ENCODE measurements around the gene RAB17. TPM values are rescaled to one million over a fixed set of nuclear protein-coding genes. Genes with fewer than 3 reads are reported as not detected.

The RAB17 gene
- total RNA-seq, 2 donors from 2014 or later, result 32.5 to 34.7 TPM

DNA sequence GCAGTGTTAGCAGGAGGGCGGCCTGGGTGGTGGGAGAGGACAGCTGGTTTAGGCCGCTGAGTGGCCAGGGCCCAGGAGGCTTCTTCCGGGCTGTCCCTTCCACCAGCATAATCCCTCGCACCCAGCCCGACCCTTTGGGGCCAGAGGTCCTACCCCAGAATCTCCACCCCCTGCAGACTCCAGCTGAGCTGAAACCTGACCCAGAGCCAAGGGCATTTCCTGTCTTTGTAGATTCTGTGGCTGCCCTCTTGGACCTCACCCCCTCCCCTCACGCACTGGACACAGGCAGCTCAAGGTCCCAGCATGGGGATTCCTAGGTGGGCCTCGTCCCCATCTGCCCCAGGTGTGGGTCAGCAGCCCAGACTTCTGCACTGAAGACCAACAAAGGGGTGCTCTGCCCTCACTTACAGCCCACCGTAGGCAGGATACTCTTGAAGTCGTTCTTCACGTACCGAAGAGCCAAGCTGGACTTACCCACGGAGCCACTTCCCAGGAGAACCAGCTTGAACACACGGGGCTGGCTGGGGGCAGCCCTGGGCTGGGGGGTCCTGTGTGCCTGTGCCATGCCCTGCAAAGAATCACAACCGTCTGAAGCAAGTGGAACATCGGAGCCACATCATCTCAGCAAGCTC is 4.8 kb downstream of the RAB17 start:
- intact Hi-C loops (cut with DNase I), result no loop called here
- no peaks in the 10 kb centered on the region for H3K36me3 ChIP-seq
- H3K4me3 ChIP-seq, result no peak overlapping the region
- H3K27me3 ChIP-seq, result no peaks in the 10 kb centered on the region
- no peak overlapping the region for H3K9ac ChIP-seq (ENCODE audit: low read depth in 2 of 2, low read length in 2 of 2)
- H3K4me1 ChIP-seq, result no peaks in the 10 kb centered on the region
- TF ChIP-seq, protein P1, sequence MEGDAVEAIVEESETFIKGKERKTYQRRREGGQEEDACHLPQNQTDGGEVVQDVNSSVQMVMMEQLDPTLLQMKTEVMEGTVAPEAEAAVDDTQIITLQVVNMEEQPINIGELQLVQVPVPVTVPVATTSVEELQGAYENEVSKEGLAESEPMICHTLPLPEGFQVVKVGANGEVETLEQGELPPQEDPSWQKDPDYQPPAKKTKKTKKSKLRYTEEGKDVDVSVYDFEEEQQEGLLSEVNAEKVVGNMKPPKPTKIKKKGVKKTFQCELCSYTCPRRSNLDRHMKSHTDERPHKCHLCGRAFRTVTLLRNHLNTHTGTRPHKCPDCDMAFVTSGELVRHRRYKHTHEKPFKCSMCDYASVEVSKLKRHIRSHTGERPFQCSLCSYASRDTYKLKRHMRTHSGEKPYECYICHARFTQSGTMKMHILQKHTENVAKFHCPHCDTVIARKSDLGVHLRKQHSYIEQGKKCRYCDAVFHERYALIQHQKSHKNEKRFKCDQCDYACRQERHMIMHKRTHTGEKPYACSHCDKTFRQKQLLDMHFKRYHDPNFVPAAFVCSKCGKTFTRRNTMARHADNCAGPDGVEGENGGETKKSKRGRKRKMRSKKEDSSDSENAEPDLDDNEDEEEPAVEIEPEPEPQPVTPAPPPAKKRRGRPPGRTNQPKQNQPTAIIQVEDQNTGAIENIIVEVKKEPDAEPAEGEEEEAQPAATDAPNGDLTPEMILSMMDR (IDR thresholded peaks at IDR 0.05), result no peak
- H3K9me3 ChIP-seq, result no peaks in the 10 kb centered on the region
- no peak for DNase-seq
- H3K27ac ChIP-seq, result no peak overlapping the region

GRCh38 chr2:237583385-237584295 is 6.9 kb downstream of the RAB17 start:
- intact Hi-C loops (cut with DNase I), result no loop called here
- DNase-seq, result no peak
- TF ChIP-seq, protein P1 (IDR thresholded peaks at IDR 0.05), result no peak
- H3K4me3 ChIP-seq, result no peak overlapping the region
- H3K36me3 ChIP-seq, result no peaks in the 10 kb centered on the region
- no peak overlapping the region for H3K9ac ChIP-seq (ENCODE audit: low read depth in 2 of 2, low read length in 2 of 2)
- H3K27ac ChIP-seq, result no peak overlapping the region
- no peaks in the 10 kb centered on the region for H3K4me1 ChIP-seq
- no peaks in the 10 kb centered on the region for H3K27me3 ChIP-seq
- no peaks in the 10 kb centered on the region for H3K9me3 ChIP-seq

DNA sequence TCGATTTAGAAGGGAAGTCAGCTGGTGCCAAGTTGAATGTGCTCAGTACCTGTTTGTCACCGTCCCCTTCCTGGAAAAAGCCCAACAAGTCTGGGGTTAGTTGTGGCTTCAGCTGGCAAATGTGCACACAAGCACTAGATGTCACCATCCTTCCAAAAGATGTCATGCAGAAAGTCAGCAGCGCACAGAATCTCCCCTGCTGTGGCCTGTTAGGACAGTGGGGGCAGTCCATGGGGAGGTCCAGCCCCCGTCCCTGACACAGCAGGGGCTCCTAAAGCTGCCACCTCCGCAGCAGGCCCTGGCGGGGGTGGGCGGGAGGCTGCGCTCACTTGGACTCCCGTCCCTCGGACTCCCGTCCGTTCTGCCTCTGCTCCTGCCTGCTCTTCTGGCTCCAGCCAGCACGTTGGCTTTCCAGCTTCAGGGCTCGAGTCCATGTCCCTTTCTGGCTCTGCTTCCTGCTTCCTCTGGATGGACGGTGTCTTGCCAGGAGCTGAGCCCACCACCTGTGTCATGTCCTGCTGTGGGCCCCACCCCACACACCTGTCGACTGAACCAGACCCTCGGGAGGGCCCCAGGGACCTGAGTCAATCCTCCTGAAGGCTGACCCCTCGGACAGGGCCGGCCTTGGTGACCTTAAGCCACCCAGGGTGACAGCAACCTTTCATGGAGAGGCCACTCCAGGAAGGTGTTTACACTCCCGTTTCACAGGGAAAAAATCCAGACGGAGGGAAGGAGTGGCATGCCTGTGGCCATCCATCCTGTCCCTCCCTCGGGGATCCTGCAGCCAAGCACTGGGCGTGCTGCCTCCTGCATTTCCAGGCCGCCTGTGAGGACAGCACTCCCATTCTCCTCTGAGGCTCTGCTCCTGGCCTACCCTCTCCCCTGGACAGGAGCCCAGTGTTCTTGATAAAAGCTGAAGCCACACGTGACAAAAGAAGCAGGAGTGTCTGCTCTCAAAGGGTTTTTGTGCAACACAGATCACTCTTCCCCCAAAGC is 8.5 kb downstream of the RAB17 start:
- intact Hi-C loops (cut with DNase I), result no loop called here
- no peaks in the 10 kb centered on the region for H3K27me3 ChIP-seq
- no peak overlapping the region for H3K27ac ChIP-seq
- DNase-seq, result no peak
- H3K9ac ChIP-seq (ENCODE audit: low read depth in 2 of 2, low read length in 2 of 2), result no peak overlapping the region
- no peak overlapping the region for H3K4me3 ChIP-seq
- no peaks in the 10 kb centered on the region for H3K36me3 ChIP-seq
- TF ChIP-seq, protein P1 (IDR thresholded peaks at IDR 0.05), result no peak
- H3K4me1 ChIP-seq, result no peaks in the 10 kb centered on the region
- H3K9me3 ChIP-seq, result no peaks in the 10 kb centered on the region

- TF ChIP-seq, protein P1 (IDR thresholded peaks at IDR 0.05), result no peak
- Histone ChIP-seq H3K4me3 (no peak overlapping the region), H3K9me3 (no peaks in the 10 kb centered on the region), H3K9ac (ENCODE audit: low read depth in 2 of 2, low read length in 2 of 2) (no peak overlapping the region), H3K27me3 (no peaks in the 10 kb centered on the region), H3K36me3 (no peaks in the 10 kb centered on the region), H3K27ac (no peak overlapping the region), H3K4me1 (no peaks in the 10 kb centered on the region)
- no peak for DNase-seq
- intact Hi-C loops (cut with DNase I), result no loop called here
Measured at GRCh38 chr2:237581326-237581725, 9.2 kb downstream of the RAB17 start.

Data from colonic mucosa (tissue), 4 donors.